A673 (cell line): Measurements from ENCODE around the gene PBRM1.

Experiments used
- CTCF ChIP-seq: fragments of 300-800, 200-600 bp; sonication (generic); conservative IDR thresholded peaks from 2 replicates; pipeline ENCODE4 v1.5.1; 2017; ENCODE audit warnings: low read depth, mild to moderate bottlenecking, antibody characterized with exemption, low read length, moderate library complexity, mixed read lengths
- EZH2 ChIP-seq: fragments of 200-600 bp; sonication (generic); IDR thresholded peaks from 2 replicates; pipeline ENCODE4 v1.6.1; 2017; ENCODE audit warnings: borderline replicate concordance, low read depth, mild to moderate bottlenecking, mixed read lengths, antibody characterized with exemption, low read length; ENCODE audit not compliant: poor library complexity, severe bottlenecking

GRCh38 chr3:52537165-52537620, 148.5 kb downstream of the PBRM1 start:
- TF ChIP-seq EZH2 (no peak), CTCF (no peak)
